IMR-90 (cell line): Measurements from ENCODE around the gene UFSP1.

Experiments
- BHLHE40 ChIP-seq: fragments of 150-350 bp; IDR thresholded peaks from 2 replicates; pipeline ENCODE4 v1.6.1; 2016; ENCODE audit warnings: mild to moderate bottlenecking, low read depth, low read length
- CEBPB ChIP-seq: IDR thresholded peaks from 2 replicates; pipeline ENCODE4 v1.6.1; 2012; ENCODE audit warnings: low read depth, low read length, improper control_type of control experiment
- CTCF ChIP-seq: conservative IDR thresholded peaks from 2 replicates; pipeline ENCODE4 v1.5.1; 2012; ENCODE audit warnings: mild to moderate bottlenecking, low read depth, low read length, improper control_type of control experiment
- ELK1 ChIP-seq: fragments of 150-350 bp; IDR thresholded peaks from 2 replicates; pipeline ENCODE4 v1.6.1; 2016; ENCODE audit warnings: low read depth, mild to moderate bottlenecking, low read length, moderate library complexity, borderline replicate concordance
- MAFK ChIP-seq: IDR thresholded peaks from 2 replicates; pipeline ENCODE4 v1.6.1; 2012; ENCODE audit warnings: low read depth, low read length, improper control_type of control experiment
- POLR2A ChIP-seq: IDR thresholded peaks from 2 replicates; pipeline ENCODE4 v1.6.1; 2012; ENCODE audit warnings: mild to moderate bottlenecking, low read depth, low read length
- RAD21 ChIP-seq: IDR thresholded peaks from 2 replicates; pipeline ENCODE4 v1.6.1; 2012; ENCODE audit warnings: low read length, improper control_type of control experiment
- RFX5 ChIP-seq: IDR thresholded peaks from 2 replicates; pipeline ENCODE4 v1.8.0; 2012; ENCODE audit warnings: low read depth, mild to moderate bottlenecking, low read length, moderate library complexity

- TF ChIP-seq RAD21 (no peak), MAFK (no peak), CTCF (no peak), RFX5 (no peak), ELK1 (no peak), POLR2A (no peak), CEBPB (no peak), BHLHE40 (no peak)
Measured at GRCh38 chr7:100929808-100930174, 40.3 kb upstream of the UFSP1 start.
